Activated CD8-positive, alpha-beta memory T cell treated with anti-CD3 and anti-CD28 coated beads, Interleukin-2, amount 50 U/mL, for 24 hours (primary cell): ENCODE measurements around the gene KRTAP9-9.
"Not testable (repeated sequence)": the region's sequence is repeated elsewhere in the genome, so short reads cannot be mapped to it uniquely, and the experiment has no call there.

Source experiments
- DNase-seq: peaks from one replicate; pipeline ENCODE4 v3.0.0-alpha.2; 2020; ENCODE audit errors: extremely low read depth

KRTAP9-9 gene

DNA sequence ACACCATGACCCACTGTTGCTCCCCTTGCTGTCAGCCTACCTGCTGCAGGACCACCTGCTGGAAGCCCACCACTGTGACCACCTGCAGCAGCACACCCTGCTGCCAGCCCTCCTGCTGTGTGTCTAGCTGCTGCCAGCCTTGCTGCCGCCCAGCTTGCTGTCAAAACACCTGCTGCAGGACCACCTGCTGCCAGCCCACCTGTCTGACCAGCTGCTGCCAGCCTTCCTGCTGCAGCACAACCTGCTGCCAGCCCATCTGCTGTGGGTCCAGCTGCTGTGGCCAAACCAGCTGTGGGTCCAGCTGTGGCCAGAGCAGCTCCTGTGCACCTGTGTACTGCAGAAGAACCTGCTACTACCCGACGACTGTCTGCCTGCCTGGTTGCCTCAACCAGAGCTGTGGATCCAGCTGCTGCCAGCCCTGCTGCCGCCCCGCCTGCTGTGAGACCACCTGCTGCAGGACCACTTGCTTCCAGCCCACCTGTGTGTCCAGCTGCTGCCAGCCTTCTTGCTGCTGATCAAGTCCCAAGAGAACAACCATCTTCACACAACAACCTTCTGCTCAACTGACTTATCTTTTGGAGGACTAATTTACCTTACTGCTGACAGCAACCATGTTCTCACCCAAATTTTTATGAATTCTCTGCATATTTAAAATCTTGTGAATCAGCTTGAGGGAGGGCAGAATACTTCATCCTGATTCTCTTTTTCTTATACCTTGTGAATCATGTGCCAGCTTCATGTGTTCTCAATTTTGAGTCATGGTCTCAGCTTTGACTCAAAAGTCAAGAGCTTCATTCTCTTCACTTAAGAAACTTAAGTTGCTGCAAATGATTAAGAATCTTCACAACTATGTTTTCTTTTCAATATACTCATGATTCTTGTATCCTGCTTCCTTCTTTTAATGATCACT, at the start of gene KRTAP9-9:
TSS of gene KRTAP9-9 (plus strand) at position 4 of the 910 bp plus-strand sequence.
- DNase-seq, result not testable (repeated sequence)

DNA sequence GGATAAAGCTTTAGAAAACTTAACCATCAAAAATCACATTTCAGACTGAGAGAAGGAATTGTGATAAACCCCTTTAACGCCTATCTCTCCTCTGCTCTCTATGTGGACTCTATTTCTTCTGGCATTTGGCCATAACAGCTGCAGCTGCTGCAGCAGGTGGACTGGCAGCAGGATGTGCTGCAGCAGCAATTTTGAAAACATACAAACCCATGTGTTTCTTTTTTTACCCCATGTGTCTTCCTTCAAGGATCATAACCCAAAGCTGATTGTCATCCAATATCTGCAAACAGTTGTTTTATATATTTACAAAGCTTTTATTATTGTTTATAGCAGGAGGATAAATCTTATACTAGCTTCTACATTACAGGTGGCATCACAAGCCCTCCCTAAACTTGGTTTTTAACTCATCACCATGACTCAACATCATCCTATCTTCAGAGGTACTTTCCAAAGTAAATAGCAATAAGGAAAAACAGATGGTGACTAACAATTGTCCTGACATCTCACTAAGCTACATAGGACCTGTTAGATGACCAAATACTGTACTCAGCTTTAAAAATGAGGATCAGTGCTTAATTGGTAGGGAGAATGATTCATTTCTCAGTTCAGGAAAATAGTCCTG, 43.2 kb upstream of the KRTAP9-9 start:
- DNase-seq, result no peak

DNA sequence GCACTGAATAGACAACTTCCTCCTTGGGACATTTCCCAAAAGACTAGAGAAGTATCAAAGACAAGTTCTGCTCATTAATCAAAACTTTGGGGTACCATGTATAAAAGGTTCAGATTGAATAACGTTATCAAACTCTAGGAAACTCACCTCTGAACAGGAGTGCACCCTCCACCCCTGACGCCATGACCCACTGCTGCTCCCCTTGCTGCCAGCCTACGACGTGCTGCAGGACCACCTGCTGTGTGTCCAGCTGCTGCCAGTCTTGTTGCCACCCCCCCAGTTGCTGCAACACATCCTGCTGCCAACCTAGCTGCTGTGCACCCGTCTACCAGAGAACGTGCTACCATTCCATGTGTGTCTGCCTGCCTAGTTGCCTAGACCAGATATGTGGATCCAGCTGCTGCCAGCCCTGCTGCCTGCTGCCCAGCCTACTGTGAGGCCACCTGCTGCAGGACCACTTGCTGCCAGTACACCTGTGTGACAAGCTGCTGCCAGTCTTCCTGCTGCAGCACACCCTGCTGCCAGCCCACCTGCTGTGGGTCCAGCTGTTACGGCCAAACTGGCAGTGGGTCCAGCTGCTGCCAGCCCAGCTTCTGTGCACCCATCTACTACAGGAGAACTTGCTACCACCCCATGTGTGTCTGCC, 42.5 kb upstream of the KRTAP9-9 start:
- no peak for DNase-seq

DNA sequence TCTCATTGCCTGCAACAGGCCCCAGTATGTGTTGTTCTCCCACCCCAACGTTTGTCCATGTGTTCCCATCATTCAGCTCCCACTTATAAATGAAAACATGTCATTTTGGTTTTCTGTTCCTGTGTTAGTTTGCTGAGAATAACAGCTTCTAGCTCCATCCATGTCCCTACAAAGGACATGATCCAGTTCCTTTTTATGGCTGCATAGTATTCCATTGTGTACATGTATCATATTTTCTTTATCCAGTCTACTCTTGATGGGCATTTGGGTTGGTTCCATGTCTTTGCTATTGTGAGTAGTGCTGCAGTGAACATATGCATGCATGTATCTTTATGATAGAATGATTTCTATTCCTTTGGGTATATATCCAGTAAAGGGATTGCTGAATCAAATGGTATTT, 39.5 kb upstream of the KRTAP9-9 start:
- DNase-seq, result no peak

DNA sequence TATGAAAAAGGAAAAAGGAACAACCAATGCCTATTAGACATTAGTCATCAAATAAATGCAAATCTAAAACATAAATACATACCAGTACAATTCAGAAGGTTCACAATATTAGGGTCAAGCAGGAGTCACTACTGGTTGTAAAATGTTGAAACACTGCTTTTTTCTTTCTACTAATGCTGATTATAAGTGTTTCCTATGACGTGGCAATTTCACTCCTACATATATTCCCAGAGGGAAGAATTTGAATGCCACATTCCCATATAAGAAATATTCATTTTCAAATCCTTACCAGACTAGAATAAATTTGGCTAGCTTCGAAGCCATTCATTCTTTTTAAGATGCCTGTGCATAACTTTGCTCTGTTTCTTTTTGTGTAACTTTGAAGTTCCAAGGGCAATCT, 31.4 kb upstream of the KRTAP9-9 start:
- no peak for DNase-seq

DNA sequence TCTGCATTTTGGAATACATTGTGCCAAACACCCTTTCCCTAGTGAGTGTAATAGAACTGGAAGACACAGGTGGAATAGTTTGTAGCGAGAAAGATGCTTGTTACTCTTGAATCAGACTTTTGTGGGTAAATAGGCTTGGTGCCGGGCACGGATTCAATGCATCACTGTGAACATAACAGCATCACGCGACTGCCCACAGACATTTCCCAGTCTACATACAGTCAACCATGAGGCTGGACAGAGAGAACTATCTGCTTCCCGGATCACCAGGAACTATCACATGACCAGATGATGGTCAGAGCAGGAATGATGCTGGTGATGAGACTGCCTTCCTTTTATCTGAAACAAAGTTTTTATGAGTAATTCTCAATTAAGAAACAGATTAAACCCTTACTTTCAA, 29.1 kb upstream of the KRTAP9-9 start:
- DNase-seq, result no peak

DNA sequence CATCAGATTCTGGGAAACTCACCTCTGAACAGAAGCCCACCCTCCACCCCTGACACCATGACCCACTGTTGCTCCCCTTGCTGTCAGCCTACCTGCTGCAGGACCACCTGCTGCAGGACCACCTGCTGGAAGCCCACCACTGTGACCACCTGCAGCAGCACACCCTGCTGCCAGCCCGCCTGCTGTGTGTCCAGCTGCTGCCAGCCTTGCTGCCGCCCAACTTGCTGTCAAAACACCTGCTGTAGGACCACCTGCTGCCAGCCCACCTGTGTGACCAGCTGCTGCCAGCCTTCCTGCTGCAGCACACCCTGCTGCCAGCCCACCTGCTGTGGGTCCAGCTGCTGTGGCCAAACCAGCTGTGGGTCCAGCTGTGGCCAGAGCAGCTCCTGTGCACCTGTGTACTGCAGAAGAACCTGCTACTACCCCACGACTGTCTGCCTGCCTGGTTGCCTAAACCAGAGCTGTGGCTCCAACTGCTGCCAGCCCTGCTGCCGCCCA, 28.5 kb upstream of the KRTAP9-9 start, which contains the start of gene KRTAP9-2:
TSS of gene KRTAP9-2 (plus strand) at position 51 of the 498 bp plus-strand sequence. CDS start at position 58, 7 bp downstream.
- not testable (repeated sequence) for DNase-seq

DNA sequence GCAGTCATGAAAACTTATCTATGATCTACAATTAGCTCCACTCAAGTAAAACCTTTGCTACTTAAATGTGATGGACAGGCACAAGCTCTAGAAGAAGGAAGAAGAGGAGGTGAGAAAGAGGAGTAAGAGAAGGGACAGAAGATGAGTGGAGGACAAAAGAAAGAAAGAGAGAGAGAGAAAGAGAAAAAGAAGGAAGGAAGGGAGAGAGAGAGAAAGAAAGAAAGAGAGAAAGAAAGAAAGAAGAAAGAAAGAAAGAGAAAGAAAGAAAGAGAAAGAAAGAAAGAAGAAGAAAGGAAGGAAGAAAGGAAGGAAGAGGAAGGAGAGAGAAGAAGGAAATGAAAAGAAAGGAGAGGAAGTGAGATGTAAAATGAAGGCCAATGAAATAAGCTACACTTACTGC, 25.1 kb upstream of the KRTAP9-9 start:
- no peak for DNase-seq

DNA sequence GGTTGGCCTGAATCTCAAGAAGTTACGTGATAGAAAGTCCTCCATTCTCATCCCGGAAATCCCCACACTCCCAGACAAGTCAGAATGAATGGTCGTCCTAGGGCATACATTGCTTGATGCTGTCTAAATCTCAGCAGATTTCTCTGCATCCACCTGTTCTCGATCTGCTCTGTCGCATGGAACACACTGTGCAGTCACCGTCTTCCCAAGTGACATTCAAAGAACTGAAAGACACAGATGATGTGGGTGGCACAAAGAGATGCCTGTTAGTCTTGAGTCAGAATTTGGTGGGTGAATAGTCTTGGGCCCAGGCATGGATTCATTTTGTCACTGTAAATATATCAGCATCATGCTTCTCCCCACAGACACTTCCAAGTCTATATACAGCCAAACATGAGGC, 23.5 kb upstream of the KRTAP9-9 start:
- DNase-seq, result no peak

DNA sequence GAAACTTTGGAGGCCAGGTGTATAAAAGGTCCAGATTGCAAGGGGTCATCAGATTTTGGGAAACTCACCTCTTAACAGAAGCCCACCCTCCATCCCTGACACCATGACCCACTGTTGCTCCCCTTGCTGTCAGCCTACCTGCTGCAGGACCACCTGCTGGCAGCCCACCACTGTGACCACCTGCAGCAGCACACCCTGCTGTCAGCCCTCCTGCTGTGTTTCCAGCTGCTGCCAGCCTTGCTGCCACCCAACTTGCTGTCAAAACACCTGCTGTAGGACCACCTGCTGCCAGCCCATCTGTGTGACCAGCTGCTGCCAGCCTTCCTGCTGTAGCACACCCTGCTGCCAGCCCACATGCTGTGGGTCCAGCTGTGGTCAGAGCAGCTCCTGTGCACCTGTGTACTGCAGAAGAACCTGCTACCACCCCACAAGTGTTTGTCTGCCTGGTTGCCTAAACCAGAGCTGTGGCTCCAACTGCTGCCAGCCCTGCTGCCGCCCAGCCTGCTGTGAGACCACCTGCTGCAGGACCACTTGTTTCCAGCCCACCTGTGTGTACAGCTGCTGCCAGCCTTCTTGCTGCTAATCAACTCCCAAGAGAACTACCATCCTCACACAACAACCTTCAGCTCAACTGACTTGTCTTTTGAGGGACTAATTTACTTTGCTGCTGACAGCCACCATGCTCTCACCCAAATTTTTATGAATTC, 22.6 kb upstream of the KRTAP9-9 start, which contains the start of gene KRTAP9-3:
TSS of gene KRTAP9-3 (plus strand) at position 51 of the 707 bp plus-strand sequence. CDS start at position 104, 53 bp downstream.
- not testable (repeated sequence) for DNase-seq

DNA sequence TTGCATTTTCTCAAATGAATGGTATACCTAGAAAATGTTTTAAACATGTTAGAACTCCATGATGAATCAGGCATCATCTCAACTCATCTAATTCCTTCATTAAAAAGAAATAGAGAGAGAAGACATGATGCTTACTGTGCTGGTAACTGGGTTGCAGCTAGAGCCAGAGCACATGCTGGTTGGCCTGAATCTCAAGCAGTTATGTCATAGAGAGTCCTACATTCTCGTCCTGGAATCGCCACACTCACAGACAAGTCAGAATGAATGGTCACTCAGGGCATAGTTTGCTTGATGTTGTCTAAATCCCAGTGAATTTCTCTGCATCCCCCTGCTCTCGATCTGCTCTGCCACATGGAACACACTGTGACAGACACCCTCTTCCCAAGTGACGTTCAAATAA, 18.1 kb upstream of the KRTAP9-9 start:
- not testable (repeated sequence) for DNase-seq

DNA sequence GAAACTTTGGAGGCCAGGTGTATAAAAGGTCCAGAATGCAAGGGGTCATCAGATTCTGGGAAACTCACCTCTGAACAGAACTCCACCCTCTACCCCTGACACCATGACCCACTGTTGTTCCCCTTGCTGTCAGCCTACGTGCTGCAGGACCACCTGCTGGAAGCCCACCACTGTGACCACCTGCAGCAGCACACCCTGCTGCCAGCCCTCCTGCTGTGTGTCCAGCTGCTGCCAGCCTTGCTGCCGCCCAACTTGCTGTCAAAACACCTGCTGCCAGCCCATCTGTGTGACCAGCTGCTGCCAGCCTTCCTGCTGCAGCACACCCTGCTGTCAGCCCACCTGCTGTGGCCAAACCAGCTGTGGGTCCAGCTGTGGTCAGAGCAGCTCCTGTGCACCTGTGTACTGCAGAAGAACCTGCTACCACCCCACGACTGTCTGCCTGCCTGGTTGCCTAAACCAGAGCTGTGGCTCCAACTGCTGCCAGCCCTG, 17.2 kb upstream of the KRTAP9-9 start, which contains the start of gene KRTAP9-8:
TSS of gene KRTAP9-8 (plus strand) at position 51 of the 489 bp plus-strand sequence. CDS start at position 104, 53 bp downstream.
- DNase-seq, result not testable (repeated sequence)

DNA sequence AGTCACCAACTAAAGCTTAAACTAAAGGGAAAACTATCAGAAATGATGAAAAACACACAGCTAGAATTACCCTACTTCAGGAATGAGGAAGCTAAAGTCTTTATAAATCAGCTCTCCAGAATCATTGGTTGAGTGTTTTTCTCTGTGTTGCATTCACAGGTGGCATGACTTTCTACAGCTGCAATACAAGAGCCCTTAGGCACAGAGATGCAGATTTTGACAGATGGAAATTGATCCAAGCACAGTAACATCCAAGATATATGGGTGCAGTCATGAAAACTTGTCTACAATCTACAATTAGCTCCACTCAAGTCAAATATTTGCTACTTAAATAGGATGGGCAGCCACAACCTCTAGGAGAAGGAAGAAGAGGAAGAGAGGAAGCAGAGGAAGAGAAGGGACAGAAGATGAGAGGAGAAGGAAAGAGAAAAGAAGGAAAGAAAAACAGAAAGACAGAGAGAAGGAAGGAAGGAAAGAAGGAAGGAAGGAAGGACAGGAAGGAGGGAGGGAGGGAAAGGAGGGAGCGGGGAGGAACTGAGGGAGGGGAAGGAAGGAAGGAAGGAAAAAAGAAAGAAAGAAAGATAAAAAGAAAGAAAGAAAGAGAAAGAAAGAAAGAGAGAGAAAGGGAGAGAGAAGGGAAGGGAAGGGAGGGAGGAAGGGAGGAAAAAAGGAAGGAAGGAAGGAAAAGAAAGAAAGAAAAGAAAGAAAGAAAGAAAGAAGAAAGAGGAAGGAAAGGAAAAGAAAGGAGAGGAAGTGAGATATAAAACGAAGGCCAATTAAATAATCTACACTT, 8.0 kb upstream of the KRTAP9-9 start:
- DNase-seq, result not testable (repeated sequence)

DNA sequence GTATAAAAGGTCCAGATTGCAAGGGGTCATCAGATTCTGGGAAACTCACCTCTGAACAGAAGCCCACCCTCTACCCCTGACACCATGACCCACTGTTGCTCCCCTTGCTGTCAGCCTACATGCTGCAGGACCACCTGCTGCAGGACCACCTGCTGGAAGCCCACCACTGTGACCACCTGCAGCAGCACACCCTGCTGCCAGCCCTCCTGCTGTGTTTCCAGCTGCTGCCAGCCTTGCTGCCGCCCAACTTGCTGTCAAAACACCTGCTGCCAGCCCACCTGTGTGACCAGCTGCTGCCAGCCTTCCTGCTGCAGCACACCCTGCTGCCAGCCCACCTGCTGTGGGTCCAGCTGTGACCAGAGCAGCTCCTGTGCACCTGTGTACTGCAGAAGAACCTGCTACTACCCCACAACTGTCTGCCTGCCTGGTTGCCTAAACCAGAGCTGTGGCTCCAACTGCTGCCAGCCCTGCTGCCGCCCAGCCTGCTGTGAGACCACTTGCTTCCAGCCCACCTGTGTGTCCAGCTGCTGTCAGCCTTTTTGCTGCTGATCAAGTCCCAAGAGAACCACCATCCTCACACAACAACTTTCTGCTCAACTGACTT, 5.4 kb upstream of the KRTAP9-9 start, which contains the start of gene KRTAP9-4:
TSS of gene KRTAP9-4 (plus strand) at position 51 of the 604 bp plus-strand sequence. CDS start at position 85, 34 bp downstream.
- DNase-seq, result not testable (repeated sequence)

DNA sequence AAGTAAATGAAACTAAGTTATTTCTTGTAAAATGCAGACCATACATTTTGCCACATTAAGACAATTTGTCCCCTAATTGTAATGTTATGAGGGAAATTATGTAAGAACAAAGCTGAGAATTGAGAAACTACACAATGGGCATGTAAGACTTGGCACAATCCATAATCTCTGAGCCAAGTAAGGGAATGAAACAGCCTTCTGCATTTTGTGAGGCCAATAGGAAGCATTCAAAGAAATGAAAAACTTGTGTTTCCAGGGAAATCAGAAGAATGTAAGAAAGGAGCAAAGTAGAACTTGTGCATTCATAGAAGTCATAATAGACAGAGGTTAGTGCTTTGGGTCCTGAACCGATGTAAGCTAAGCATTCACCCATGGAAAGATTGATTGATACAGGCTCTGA, 3.9 kb upstream of the KRTAP9-9 start:
- DNase-seq, result no peak

DNA sequence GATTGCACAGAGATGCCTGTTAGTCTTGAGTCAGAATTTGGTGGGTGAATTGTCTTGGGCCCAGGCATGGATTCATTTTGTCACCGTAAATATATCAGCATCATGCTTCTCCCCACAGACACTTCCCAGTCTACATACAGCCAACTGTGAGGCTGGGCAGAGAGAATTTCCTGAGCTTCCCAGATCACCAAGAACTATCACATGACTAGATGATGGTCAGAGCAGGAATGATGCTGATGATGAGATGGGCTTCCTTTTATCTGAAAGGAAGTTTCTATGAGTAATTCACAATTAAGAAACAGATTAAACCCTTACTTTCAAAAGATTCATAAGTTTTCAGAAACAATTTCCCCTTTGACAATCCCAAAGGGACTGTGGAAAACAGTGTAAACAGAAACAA, 323 bp upstream of the KRTAP9-9 start:
- no peak for DNase-seq

DNA sequence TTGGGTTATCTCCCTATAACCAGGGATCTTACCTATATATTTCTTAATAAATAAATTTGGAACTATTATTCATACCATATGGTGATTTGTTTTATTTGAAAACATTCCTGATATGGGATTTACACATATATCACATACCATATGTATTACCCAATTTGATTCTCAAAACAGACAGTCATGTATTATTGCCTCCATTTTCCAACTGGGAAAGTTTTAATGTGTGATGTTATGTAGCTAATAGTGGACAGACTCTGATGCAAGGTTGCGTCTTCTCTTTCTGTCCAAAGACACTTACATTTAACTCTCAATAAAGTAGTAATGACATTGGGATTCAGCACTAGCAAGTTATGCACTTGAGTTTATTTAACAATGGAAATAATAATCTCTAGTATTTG, 1.1 kb downstream of the KRTAP9-9 start:
- DNase-seq, result no peak

DNA sequence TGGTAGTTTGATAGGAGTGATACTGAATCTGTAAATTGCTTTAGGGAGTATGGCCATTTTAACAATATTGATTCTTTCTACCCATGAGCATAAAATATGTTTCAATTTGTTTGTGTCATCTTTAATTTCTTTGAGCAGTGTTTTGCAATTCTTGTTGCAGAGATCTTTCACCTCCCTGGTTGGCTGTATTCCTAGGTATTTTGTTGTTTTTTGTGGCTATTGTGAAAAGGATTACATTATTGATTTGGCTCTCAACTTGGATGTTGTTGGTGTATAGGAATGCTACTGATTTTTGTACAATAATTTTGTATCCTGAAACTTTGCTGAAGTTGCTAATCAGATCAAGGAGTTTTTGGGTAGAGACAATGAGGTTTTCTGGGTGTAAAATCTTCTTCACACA, 3.2 kb downstream of the KRTAP9-9 start:
- DNase-seq, result no peak

DNA sequence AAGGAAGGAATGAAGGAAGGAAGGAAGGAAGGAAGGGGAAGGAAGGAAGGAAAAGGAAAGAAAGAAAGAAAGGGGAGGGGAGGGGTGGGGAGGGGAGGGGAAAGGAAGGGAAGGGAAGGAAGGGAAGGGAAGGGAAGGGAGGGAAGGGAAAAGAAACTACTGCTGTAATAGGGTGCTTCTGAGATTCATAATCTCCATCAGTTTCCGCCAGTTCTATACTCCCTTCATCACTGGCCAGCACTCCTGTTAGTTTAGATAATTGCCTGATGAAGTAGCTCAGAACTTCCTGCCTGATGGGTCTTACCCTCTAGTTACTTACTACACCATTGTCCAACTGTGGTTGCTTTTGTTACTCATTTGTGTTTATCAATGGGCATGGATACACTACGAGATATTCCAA, 8.0 kb downstream of the KRTAP9-9 start:
- no peak for DNase-seq

DNA sequence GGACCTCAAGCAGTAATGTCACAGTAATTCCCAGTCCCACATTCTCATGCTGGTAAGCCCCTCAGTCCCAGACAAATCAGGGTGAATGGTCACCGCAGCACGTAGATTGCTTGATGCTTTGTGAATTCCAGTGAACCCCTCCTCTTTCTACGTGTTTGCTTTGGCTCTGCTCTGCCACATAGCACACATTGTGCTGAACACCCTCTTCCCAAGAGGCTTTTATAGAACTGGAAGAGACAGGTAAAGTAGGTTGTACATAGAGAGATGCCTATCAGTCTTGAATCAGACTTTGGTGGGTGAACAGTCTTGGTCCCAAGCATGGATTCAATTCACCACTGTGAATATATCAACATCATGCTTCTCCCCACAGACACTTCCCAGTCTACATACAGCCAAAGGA, 9.4 kb downstream of the KRTAP9-9 start:
- DNase-seq, result no peak
